GM13976 (cell line): ENCODE data around the gene TMEM144.

ENCODE experiments used
- DNase-seq: peaks from one replicate; pipeline ENCODE4 v3.0.0; 2012; ENCODE audit warnings: low spot score
- CTCF ChIP-seq: IDR thresholded peaks from 2 replicates; pipeline ENCODE4 v1.5.1; 2012; ENCODE audit warnings: borderline replicate concordance, mild to moderate bottlenecking; ENCODE audit not compliant: insufficient read depth; ENCODE audit errors: extremely low read depth, missing control alignments, control extremely low read depth
- in situ Hi-C: fragments of 300-500 bp; cut with MboI; formaldehyde crosslinking; loops from one replicate; pipeline ENCODE4 v1.12.0; 2022; ENCODE audit warnings: low sequenced_read_pairs, mixed read lengths, inconsistent platforms; ENCODE audit not compliant: unreplicated experiment

The TMEM144 gene

GRCh38 chr4:158209825-158210807 lies at the start of gene TMEM144:
TMEM144 (plus strand) TSS chr4:158210486; CDS start chr4:158212668, 2,182 bp downstream.
- peak; percentile 55 for DNase-seq
- in situ Hi-C loops, result no loop called here
- no peak for TF ChIP-seq CTCF

GRCh38 chr4:158161551-158162354 lies 48.5 kb upstream of the TMEM144 start:
- in situ Hi-C loops, result loop anchor here (10.0 kb wide), 1 partner anchor 167 kb away; no protein-coding TSS in a partner anchor
- DNase-seq, result no peak
- TF ChIP-seq CTCF, result no peak

GRCh38 chr4:158162631-158163030 lies 47.7 kb upstream of the TMEM144 start:
- TF ChIP-seq CTCF, result no peak
- in situ Hi-C loops, result loop anchor here (10.0 kb wide), 1 partner anchor 168 kb away; no protein-coding TSS in a partner anchor
- DNase-seq, result no peak

GRCh38 chr4:158163941-158164767 lies 46.1 kb upstream of the TMEM144 start:
- in situ Hi-C loops, result loop anchor here (10.0 kb wide), 1 partner anchor 169 kb away; no protein-coding TSS in a partner anchor
- no peak for TF ChIP-seq CTCF
- no peak for DNase-seq

GRCh38 chr4:158164768-158165213 lies 45.5 kb upstream of the TMEM144 start:
- in situ Hi-C loops, result loop anchor here (10.0 kb wide), 1 partner anchor 170 kb away; no protein-coding TSS in a partner anchor

More at GRCh38 chr4:158164768-158165213, 45.5 kb upstream of the TMEM144 start:
- no peak for TF ChIP-seq CTCF
- DNase-seq, result no peak
